HL-60 (cell line): ENCODE results near the gene GALNT5.

Experiments
- GABPA ChIP-seq: IDR thresholded peaks from 2 replicates; pipeline ENCODE4 v1.6.1; 2012; ENCODE audit warnings: low read depth
- POLR2AphosphoS5 ChIP-seq: IDR thresholded peaks from 2 replicates; pipeline ENCODE4 v1.6.1; 2012; ENCODE audit warnings: low read depth
- TF ChIP-seq, protein P1 (sequence below): IDR thresholded peaks from one replicate; pipeline ENCODE4 v1.5.1; 2011; ENCODE audit warnings: low read length, control low read depth, inconsistent platforms; ENCODE audit not compliant: insufficient read depth
- TF ChIP-seq, protein P2 (sequence below): IDR thresholded peaks from 2 replicates; pipeline ENCODE4 v1.6.1; 2012; ENCODE audit warnings: low read depth; ENCODE audit not compliant: insufficient replicate concordance

DNA sequence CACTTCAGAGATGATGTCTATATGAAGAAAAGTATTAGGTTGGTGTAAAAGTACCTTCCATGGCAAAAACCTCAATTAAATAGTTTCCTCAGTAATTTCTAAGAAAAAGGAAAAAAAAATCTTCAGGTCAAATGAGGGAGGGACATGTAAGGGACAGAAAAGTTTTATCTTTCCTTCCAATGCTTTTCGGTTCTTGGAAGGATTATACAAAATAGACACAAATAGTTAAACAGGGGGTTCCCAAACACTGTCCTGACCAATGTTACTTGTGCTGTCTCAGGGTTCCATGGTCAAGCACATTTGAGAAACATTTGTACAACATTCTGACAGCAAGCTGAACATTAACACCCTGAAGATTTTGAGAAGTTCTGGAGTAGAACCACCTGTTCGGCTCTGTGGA is 46.1 kb downstream of the GALNT5 start:
- TF ChIP-seq, protein P1, sequence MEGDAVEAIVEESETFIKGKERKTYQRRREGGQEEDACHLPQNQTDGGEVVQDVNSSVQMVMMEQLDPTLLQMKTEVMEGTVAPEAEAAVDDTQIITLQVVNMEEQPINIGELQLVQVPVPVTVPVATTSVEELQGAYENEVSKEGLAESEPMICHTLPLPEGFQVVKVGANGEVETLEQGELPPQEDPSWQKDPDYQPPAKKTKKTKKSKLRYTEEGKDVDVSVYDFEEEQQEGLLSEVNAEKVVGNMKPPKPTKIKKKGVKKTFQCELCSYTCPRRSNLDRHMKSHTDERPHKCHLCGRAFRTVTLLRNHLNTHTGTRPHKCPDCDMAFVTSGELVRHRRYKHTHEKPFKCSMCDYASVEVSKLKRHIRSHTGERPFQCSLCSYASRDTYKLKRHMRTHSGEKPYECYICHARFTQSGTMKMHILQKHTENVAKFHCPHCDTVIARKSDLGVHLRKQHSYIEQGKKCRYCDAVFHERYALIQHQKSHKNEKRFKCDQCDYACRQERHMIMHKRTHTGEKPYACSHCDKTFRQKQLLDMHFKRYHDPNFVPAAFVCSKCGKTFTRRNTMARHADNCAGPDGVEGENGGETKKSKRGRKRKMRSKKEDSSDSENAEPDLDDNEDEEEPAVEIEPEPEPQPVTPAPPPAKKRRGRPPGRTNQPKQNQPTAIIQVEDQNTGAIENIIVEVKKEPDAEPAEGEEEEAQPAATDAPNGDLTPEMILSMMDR: no peak
- TF ChIP-seq, protein P2, sequence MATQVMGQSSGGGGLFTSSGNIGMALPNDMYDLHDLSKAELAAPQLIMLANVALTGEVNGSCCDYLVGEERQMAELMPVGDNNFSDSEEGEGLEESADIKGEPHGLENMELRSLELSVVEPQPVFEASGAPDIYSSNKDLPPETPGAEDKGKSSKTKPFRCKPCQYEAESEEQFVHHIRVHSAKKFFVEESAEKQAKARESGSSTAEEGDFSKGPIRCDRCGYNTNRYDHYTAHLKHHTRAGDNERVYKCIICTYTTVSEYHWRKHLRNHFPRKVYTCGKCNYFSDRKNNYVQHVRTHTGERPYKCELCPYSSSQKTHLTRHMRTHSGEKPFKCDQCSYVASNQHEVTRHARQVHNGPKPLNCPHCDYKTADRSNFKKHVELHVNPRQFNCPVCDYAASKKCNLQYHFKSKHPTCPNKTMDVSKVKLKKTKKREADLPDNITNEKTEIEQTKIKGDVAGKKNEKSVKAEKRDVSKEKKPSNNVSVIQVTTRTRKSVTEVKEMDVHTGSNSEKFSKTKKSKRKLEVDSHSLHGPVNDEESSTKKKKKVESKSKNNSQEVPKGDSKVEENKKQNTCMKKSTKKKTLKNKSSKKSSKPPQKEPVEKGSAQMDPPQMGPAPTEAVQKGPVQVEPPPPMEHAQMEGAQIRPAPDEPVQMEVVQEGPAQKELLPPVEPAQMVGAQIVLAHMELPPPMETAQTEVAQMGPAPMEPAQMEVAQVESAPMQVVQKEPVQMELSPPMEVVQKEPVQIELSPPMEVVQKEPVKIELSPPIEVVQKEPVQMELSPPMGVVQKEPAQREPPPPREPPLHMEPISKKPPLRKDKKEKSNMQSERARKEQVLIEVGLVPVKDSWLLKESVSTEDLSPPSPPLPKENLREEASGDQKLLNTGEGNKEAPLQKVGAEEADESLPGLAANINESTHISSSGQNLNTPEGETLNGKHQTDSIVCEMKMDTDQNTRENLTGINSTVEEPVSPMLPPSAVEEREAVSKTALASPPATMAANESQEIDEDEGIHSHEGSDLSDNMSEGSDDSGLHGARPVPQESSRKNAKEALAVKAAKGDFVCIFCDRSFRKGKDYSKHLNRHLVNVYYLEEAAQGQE: no peak
- TF ChIP-seq POLR2AphosphoS5 (no peak), GABPA (no peak)
